GM19240 (cell line): ENCODE results near the gene GLCE.
"Not testable (repeated sequence)": the region's sequence is repeated elsewhere in the genome, so short reads cannot be mapped to it uniquely, and the experiment has no call there.

Experiments used
- DNase-seq: peaks from one replicate; pipeline ENCODE4 v3.0.0; 2011; ENCODE audit warnings: low spot score; ENCODE audit not compliant: insufficient read length

The GLCE gene

GRCh38 chr15:69135499-69135898, 24.9 kb upstream of the GLCE start:
- no peak for DNase-seq

DNA sequence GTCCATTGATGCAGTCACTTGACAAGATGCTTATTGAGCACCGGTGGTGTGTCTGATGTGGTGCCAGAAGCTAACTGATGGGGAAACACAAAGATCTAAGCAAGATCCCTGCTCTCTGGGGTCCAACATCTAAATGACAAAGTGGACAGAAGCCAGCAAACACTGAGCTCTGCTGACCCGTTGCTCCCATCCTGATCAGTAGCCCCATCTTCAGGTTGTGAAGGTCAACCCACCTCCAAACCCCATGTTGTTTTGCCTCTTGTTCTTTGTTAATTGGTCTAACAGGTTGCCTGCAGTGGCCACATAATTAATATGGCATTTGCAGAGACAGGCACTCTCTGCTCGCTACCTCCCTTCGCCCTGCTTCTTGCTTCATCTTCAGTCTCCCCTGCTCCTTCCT, 21.5 kb upstream of the GLCE start:
- no peak for DNase-seq

- DNase-seq, result no peak
Measured at GRCh38 chr15:69140306-69140705, 20.1 kb upstream of the GLCE start.

GRCh38 chr15:69141286-69141701, 19.1 kb upstream of the GLCE start:
- no peak for DNase-seq

- DNase-seq, result no peak
Measured at GRCh38 chr15:69141833-69142232, 18.6 kb upstream of the GLCE start.

GRCh38 chr15:69143756-69144436, 16.5 kb upstream of the GLCE start:
- no peak for DNase-seq

GRCh38 chr15:69144530-69144929, 15.9 kb upstream of the GLCE start:
- no peak for DNase-seq

- DNase-seq, result no peak
Measured at GRCh38 chr15:69145149-69145693, 15.2 kb upstream of the GLCE start.

DNA sequence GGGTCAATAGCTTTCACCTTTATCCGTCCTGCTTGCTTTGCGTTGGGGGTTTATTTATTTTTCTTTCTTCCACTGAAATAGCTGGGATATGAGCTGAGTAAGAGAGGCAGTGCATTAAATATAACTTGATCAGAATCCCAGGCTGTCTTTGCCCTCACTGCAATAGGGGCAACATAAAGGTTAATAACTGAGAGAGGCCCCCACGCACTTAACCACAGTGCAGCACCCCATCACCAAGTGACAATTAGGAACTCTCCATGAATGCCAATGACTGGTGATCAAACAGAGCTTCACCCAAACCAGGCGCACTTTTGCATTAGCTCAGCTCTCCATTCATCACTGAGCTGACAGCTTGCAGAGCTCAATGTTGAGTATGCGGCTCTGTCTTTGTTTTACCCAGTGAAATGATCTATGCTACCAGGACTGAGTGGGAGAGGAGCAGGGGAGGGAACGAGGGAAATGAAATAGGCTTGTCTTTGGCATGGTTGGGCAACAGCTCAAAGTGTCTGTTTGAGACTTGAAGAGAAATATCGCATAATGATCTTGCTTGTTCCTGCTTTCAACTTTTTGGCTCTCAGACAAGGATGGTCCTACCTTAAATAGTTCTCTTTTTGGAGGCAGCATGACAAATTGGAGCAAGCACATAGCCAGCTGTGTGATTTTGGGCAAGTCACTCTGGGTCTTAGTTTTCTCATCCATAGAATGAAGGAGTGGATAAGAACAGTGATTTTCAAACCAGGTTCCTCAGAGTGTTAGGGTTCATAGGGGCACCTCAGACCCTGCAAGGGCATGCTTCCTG, 14.5 kb upstream of the GLCE start:
- no peak for DNase-seq

DNA sequence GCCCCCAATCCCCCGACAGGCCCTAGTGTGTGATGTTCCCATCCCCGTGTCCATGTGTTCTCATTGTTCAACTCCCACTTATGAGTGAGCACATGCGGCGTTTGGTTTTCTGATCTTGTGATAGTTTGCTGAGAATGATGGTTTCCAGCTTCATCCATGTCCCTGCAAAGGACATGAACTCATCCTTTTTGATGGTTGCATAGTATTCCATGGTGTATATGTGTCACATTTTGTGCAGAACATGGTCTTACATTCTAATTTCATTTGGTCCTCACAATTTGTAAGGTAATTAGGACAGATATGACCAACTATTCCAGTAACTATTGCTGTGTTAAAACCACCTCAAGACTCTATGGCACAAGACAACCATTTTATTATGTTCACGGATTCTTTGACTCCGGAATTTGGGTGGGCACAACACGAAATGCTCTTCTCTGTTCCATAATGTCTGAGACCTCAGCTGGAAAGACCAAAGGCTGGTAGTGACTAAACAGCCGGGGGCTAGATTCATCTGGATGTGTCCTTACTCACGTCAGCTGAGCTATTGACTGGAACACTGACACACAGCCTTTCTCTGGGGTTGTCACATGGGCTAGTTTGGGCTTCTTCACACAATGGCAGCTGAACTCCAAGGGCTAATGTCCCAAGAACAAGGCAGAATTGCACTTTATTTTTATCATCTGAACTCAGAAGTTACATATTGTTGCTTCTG, 13.6 kb upstream of the GLCE start:
- DNase-seq, result no peak

- no peak for DNase-seq
Measured at GRCh38 chr15:69148465-69148864, 12.0 kb upstream of the GLCE start.

- DNase-seq, result no peak
Measured at GRCh38 chr15:69149163-69149562, 11.3 kb upstream of the GLCE start.

DNA sequence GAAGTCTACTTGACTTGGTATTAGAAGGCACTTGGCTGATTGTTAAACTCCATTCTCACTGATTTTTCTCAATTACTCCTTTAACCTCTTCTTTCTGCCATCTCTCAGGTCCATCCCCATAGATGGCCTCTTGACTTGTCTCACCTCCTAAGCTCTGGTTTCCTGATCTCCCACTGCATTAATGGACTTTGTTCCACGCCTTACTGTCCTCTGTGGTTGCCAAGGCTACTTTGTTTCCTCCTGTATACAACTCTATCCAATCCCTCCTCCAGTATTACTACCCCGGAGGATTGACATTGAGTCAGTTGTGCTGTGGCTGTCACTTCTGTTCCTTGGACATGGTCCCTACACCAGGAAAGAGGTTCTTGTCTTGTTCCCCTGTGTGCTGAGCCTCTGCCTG, 10.6 kb upstream of the GLCE start:
- no peak for DNase-seq

GRCh38 chr15:69150336-69150735, 10.1 kb upstream of the GLCE start:
- no peak for DNase-seq

DNA sequence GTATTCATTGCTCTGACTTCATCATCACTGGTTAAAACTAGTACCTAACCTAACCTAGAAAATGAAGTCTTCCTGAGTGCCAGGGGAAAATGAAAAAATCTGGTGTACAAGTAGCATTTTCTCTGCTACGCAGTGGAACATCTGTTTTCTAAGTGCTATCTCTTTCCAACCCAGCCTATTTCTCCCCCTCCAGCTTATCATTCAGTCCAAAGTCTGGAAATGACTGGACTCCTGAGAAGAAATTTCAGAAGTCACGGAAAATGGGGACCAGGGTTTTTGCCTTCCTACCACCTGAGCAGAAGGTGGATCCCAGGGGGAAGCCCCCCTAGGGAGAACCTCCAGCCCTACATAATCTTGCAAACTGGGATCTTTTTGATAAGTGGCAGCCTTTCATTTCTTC, 9.6 kb upstream of the GLCE start:
- DNase-seq, result no peak

DNA sequence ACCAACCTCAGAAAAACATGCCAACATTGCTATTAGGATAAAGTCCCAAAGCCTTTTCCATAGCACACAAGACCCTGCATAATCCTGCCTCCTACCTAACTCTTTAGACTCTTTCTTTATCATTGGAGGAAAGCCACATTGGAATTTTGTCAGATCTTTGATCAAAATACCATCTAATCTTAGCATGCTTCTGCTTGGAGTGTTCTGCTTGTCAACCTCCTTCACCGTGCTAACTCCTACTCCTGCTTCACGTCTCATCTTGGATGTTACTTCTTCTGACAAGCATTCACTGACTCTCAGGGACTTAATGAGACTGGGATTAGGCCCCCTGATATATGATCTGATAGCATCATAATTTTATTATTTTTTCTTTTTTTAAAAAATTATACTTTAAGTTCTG, 7.4 kb upstream of the GLCE start:
- DNase-seq, result no peak

DNA sequence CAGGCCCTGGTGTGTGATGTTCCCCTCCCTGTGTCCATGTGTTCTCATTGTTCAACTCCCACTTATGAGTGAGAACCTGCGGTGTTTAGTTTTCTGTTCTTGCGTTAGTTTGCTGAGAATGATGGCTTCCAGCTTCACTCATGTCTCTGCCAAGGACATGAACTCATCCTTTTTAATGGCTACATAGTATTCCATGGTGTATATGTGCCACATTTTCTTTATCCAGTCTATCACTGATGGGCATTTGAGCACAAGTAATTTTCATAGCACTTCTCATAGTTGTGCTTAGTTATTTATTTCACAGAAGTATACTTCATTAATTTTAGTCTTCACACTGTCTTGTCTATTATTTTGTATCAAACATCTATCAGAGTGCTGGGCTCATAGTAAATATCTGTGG, 6.8 kb upstream of the GLCE start:
- DNase-seq, result not testable (repeated sequence)

DNA sequence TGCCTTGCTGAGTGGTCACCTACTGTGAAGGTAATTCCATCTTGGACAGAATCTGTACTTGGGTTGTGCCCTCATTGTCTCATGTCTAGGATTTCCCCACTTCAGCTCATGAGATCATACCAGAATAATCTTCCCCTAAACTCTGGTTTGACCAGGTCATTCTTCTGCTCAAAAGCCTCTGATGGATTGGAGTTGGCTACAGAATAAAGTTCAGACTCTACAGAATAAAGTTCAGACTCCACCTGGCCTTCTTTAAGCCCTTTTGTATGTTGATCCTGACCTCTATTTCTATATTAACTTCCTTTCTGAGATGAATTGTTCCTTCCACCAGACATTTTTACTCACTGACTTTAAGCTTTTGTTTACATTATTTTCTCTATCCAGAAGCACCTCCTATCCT, 6.4 kb upstream of the GLCE start:
- no peak for DNase-seq

- DNase-seq, result no peak
Measured at GRCh38 chr15:69154684-69155083, 5.8 kb upstream of the GLCE start.

DNA sequence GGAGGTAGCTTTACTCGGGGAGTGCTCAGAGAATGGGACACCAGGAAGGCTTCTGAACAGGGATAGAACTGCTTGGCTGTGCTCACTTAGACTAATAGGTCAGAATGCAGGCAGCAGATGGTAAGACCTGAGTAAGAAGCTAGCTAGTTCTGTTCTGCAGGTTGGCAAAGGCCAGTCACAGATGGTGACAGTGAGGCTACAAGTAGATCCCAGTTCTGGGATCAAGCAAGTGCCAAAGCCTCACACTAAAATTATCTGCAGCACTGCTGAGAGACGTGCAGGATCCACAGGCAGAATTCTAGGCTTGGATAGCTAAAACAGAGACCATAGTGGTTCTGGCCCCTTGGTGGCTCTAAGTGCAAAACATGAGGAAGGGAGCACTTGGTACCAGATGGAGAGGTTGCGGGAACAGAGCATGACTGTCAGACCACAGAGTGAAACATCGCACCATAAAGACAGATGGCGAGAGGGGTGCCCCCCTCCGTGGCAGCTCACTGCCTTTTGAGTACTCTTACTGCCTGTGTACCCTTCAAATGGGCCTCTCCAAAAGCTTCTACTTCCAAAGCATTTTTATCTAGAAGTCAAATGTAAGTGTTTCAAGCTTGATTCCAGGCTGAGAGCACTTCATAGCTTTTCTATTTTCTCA, 3.6 kb upstream of the GLCE start:
- DNase-seq, result no peak

DNA sequence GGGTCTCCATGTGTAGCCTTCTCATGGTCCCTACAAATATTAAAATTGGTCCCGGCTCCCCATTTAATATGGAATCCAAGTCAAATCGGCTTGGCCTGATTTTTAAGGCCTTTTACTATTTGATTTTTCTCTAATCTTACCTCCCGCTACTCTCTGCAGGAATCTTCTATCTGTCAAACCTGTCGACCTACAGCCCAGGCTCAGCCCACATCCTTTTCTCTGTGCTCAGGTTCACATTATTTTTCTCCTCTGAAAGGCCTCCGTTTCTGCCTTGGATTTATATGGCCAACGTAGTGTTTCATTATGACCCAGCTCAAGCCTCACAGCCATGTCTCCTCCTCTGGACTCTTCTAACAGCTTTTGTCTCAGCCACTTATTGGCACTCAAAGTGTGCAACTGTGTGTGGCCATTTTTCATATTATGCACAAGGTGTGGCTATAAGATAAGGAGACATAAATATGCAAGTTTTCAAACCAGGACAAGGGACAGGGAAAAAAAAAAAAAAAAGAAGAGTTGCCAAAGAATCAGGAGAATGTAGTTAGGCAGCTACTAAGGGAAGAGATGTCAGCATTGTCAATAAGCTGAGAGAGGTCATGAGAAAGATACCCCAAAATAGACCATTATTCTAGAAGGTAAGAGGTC, 2.1 kb upstream of the GLCE start:
- no peak for DNase-seq
